GM12875 (cell line): ENCODE measurements around the gene CDH8.
"Not testable (repeated sequence)": the region's sequence is repeated elsewhere in the genome, so short reads cannot be mapped to it uniquely, and the experiment has no call there.

Experiments
- H3K4me3 ChIP-seq: one replicate; pipeline ENCODE4 v1.5.1; 2011; ENCODE audit warnings: low read depth, low read length, control low read depth
- TF ChIP-seq, protein P1 (sequence below): IDR thresholded peaks from 2 replicates; pipeline ENCODE4 v1.5.1; 2011; ENCODE audit warnings: low read depth, mild to moderate bottlenecking, control low read depth, inconsistent platforms, low read length, moderate library complexity, borderline replicate concordance; ENCODE audit not compliant: insufficient read depth

CDH8 gene

DNA sequence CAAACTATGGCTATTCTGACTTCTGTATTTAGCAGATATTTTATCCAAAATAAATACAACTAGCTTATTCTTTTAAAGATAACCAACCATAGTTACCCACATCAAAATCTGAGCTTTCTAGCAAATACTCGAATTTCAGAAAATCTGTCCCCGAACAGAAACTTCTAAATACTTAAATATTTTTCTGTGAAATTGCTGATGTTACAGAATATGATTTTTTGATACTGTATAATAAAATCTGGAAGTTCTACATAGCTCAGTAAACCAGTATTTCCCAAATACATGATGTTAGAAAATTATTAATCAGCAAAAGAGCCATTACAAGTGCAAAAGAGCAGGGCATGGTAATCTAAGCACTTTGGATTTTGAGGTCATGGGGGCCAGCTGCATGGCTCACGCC lies 114.9 kb downstream of the CDH8 start:
- H3K4me3 ChIP-seq: no peak overlapping the region

GRCh38 chr16:61917865-61918826 lies 118.1 kb downstream of the CDH8 start:
- not testable (repeated sequence) for H3K4me3 ChIP-seq

More for the DNA sequence above, 114.9 kb downstream of the CDH8 start:
- TF ChIP-seq, protein P1, sequence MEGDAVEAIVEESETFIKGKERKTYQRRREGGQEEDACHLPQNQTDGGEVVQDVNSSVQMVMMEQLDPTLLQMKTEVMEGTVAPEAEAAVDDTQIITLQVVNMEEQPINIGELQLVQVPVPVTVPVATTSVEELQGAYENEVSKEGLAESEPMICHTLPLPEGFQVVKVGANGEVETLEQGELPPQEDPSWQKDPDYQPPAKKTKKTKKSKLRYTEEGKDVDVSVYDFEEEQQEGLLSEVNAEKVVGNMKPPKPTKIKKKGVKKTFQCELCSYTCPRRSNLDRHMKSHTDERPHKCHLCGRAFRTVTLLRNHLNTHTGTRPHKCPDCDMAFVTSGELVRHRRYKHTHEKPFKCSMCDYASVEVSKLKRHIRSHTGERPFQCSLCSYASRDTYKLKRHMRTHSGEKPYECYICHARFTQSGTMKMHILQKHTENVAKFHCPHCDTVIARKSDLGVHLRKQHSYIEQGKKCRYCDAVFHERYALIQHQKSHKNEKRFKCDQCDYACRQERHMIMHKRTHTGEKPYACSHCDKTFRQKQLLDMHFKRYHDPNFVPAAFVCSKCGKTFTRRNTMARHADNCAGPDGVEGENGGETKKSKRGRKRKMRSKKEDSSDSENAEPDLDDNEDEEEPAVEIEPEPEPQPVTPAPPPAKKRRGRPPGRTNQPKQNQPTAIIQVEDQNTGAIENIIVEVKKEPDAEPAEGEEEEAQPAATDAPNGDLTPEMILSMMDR: no peak

DNA sequence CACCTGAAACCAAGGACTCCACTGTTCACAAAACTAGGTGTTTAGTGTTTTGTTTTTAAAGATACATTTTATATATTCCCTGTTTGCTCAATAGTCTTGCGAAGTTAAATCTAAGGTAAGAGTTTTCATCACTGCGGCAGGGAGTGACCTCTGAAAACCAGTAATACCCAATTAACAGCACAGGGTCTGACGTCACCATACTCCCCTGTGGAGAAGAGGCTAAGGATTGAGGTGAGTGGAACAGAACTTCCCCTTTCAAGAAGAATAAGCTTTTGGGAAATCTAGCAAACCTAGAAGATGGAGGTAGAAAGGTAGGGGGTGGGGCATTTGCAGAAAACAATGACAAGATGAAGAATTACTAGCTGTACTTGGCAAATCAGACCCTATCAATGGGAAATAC lies 120.7 kb downstream of the CDH8 start:
- no peak overlapping the region for H3K4me3 ChIP-seq
- TF ChIP-seq, protein P1: no peak

DNA sequence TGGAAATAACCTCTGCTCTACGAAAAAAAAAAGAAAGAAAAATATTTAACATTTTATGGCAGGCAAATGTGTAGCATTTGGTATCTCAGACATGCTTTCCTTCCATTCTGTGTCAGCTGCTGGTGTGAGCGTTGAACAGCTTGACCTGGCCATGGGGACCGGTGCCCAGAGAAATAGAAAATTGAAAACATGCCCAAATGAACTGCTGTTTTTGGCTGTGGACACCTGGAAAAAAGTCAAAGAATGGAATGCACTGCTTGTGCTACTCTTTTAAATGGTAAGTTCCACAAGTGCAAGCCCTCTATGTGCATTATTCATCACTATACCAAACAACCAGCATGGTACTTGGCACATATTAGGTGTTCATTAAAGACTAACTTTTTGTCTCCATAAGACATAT lies 127.2 kb downstream of the CDH8 start:
- TF ChIP-seq, protein P1: no peak
- H3K4me3 ChIP-seq: no peak overlapping the region

- TF ChIP-seq, protein P1: no peak
- H3K4me3 ChIP-seq: no peak overlapping the region
Observed at GRCh38 chr16:61908426-61908825, 127.8 kb downstream of the CDH8 start.

DNA sequence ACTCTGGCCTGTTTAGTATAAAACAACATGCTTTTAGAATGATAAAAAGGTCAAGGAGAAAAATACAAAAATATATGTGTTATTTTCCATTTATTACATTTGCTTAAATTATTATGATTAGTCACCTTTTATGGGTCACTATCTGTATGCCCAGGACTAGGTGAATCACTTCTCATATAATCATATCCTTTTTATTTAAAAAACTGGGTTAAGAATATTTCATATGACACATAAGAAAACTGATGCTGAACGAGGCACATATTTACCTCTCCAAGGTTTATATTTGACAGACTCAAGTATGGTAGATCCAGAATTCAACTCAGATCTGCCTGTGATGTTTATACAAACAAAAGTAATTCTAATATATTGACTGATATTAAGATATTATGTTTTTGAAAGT lies 134.5 kb downstream of the CDH8 start:
- TF ChIP-seq, protein P1: no peak
- no peak overlapping the region for H3K4me3 ChIP-seq

- TF ChIP-seq, protein P1: no peak
- H3K4me3 ChIP-seq: no peak overlapping the region
Observed at GRCh38 chr16:61900482-61900881, 135.8 kb downstream of the CDH8 start.
